G401 (cell line): ENCODE measurements around the gene KCNA4. TPM values are rescaled to one million over a fixed set of nuclear protein-coding genes. Genes with fewer than 3 reads are reported as not detected.
"Not testable (repeated sequence)": the region's sequence is repeated elsewhere in the genome, so short reads cannot be mapped to it uniquely, and the experiment has no call there.

Experiments used
- DNase-seq: peaks from one replicate; pipeline ENCODE4 v3.0.0-alpha.2; 2015; ENCODE audit warnings: low spot score
- in situ Hi-C: cut with HindIII; loops from 2 replicates; pipeline ENCODE4 v1.10.0; 2016; ENCODE audit warnings: low sequenced_read_pairs, mixed read lengths
- total RNA-seq: library from RNA; depleted of rRNA; stranded (reverse); fragments of >200 nt; shearing (Covaris generic); gene quantifications from 2 replicates; pipeline ENCODE4 v1.2.3, GENCODE V29; 2014; rRNA removed

Gene KCNA4
- total RNA-seq, 1 experiment from 2014 or later, result not detected

GRCh38 chr11:30002157-30002785, 14.6 kb downstream of the KCNA4 start:
- in situ Hi-C loops, result no loop called here
- no peak for DNase-seq

GRCh38 chr11:30000986-30001750, 15.7 kb downstream of the KCNA4 start:
- in situ Hi-C loops, result no loop called here
- no peak for DNase-seq

- in situ Hi-C loops, result no loop called here
- no peak for DNase-seq
Observed at GRCh38 chr11:29996016-29996415, 20.8 kb downstream of the KCNA4 start.

- no peak for DNase-seq
- in situ Hi-C loops, result no loop called here
Observed at GRCh38 chr11:29989174-29989970, 27.5 kb downstream of the KCNA4 start.

GRCh38 chr11:29985248-29985647, 31.6 kb downstream of the KCNA4 start:
- DNase-seq, result no peak
- in situ Hi-C loops, result no loop called here

GRCh38 chr11:29984544-29984943, 32.3 kb downstream of the KCNA4 start:
- DNase-seq, result no peak
- in situ Hi-C loops, result no loop called here

GRCh38 chr11:29978549-29978948, 38.3 kb downstream of the KCNA4 start:
- in situ Hi-C loops, result no loop called here

GRCh38 chr11:29975580-29975979, 41.2 kb downstream of the KCNA4 start:
- in situ Hi-C loops, DNase-seq: not testable (repeated sequence)

More at GRCh38 chr11:29978549-29978948, 38.3 kb downstream of the KCNA4 start:
- DNase-seq, result no peak

GRCh38 chr11:29963796-29964195, 53.0 kb downstream of the KCNA4 start:
- in situ Hi-C loops, result no loop called here
- no peak for DNase-seq

- DNase-seq, result no peak
- in situ Hi-C loops, result no loop called here
Observed at GRCh38 chr11:29963036-29963435, 53.8 kb downstream of the KCNA4 start.

- no peak for DNase-seq
- in situ Hi-C loops, result no loop called here
Observed at GRCh38 chr11:29962243-29962642, 54.6 kb downstream of the KCNA4 start.

Other genes starting within 250 kb of the KCNA4 start
- not detected in 2 replicates for gene FSHB, start 214.0 kb upstream of the KCNA4 start, total RNA-seq